Hepatocyte (in vitro differentiated cells): ENCODE measurements around the gene IGFLR1. TPM values are rescaled to one million over a fixed set of nuclear protein-coding genes. Genes with fewer than 3 reads are reported as not detected.
"Not testable (repeated sequence)": the region's sequence is repeated elsewhere in the genome, so short reads cannot be mapped to it uniquely, and the experiment has no call there.

Source experiments
- DNase-seq: peaks from one replicate; pipeline ENCODE4 v3.0.0-alpha.2; 2016; ENCODE audit warnings: low spot score
- H2AFZ ChIP-seq: fragments of 200-600 bp; sonication (generic); 2 replicates; pipeline ENCODE4 v1.6.0; 2016; ENCODE audit warnings: antibody characterized with exemption, mild to moderate bottlenecking
- H3K27ac ChIP-seq: fragments of 200-600 bp; sonication (generic); 2 replicates; pipeline ENCODE4 v1.5.1; 2016; ENCODE audit warnings: mild to moderate bottlenecking
- H3K27me3 ChIP-seq: fragments of 200-600 bp; sonication (generic); 2 replicates; pipeline ENCODE4 v1.6.1; 2016
- H3K36me3 ChIP-seq: fragments of 200-600 bp; sonication (generic); replicated peaks from 2 replicates; pipeline ENCODE4 v1.5.1; 2016; ENCODE audit warnings: low read depth; ENCODE audit not compliant: insufficient read depth
- H3K4me1 ChIP-seq: fragments of 200-600 bp; sonication (generic); 2 replicates; pipeline ENCODE4 v1.5.1; 2016; ENCODE audit warnings: mild to moderate bottlenecking, moderate library complexity; ENCODE audit not compliant: insufficient read depth
- H3K4me2 ChIP-seq: fragments of 200-600 bp; sonication (generic); 2 replicates; pipeline ENCODE4 v1.6.0; 2016
- H3K4me3 ChIP-seq: fragments of 200-600 bp; sonication (generic); 2 replicates; pipeline ENCODE4 v1.5.1; 2016; ENCODE audit warnings: mild to moderate bottlenecking
- H3K79me2 ChIP-seq: fragments of 200-600 bp; sonication (generic); 2 replicates; pipeline ENCODE4 v1.6.0; 2017; ENCODE audit warnings: mild to moderate bottlenecking
- H3K9me2 ChIP-seq: fragments of 200-600 bp; sonication (generic); replicated peaks from 2 replicates; pipeline ENCODE4 v1.6.0; 2017; ENCODE audit warnings: mild to moderate bottlenecking; ENCODE audit not compliant: insufficient read depth
- H3K9me3 ChIP-seq: fragments of 200-600 bp; sonication (generic); 2 replicates; pipeline ENCODE4 v1.5.1; 2016; ENCODE audit warnings: low read depth, mild to moderate bottlenecking
- H4K20me1 ChIP-seq: fragments of 200-600 bp; sonication (generic); 2 replicates; pipeline ENCODE4 v1.6.0; 2016; ENCODE audit warnings: mild to moderate bottlenecking; ENCODE audit not compliant: insufficient read depth, poor library complexity, severe bottlenecking
- CTCF ChIP-seq: fragments of 200-600 bp; sonication (generic); IDR thresholded peaks from 2 replicates; pipeline ENCODE4 v1.5.1; 2016; ENCODE audit warnings: antibody characterized with exemption, mild to moderate bottlenecking; ENCODE audit not compliant: poor library complexity
- EZH2 ChIP-seq: fragments of 200-600 bp; sonication (generic); IDR thresholded peaks from 2 replicates; pipeline ENCODE4 v1.6.1; 2016; ENCODE audit warnings: antibody characterized with exemption, mild to moderate bottlenecking, borderline replicate concordance
- EZH2phosphoT487 ChIP-seq: fragments of 200-600 bp; sonication (generic); IDR thresholded peaks from one replicate; pipeline ENCODE4 v1.6.1; 2018; ENCODE audit warnings: antibody characterized with exemption, mild to moderate bottlenecking, low read depth, moderate library complexity; ENCODE audit not compliant: unreplicated experiment, severe bottlenecking
- WGBS: methylation state at CpG from one replicate; pipeline ENCODE4 v1.1.6; 2016; ENCODE audit warnings: low lambda C conversion rate; ENCODE audit errors: missing lambda C conversion rate; 5-methylcytosine and 5-hydroxymethylcytosine counted together
- polyA plus RNA-seq: library from polyadenylated mRNA; unstranded; fragments of >200 nt; fragmentation: Nextera tagmentation; extraction: Ambion mirVana; gene quantifications from 2 replicates; pipeline ENCODE4 v1.2.1, GENCODE V29; 2016
- total RNA-seq: library from RNA; depleted of rRNA; stranded (reverse); fragments of >200 nt; gene quantifications from 2 replicates; pipeline ENCODE4 v1.2.3, GENCODE V29; 2014

The IGFLR1 gene
- total and polyA plus RNA-seq, 2 experiments from 2014 or later: 4.5 to 5.6 TPM

- no peaks in the 10 kb centered on the region for H3K79me2 ChIP-seq
- H3K4me3 ChIP-seq: no peak overlapping the region
- TF ChIP-seq EZH2 (no peak), EZH2phosphoT487 (no peak), CTCF (no peak)
- WGBS: 81% methylated on average over 11 of the region's 11 CpGs
- H3K9me3 ChIP-seq: no peaks in the 10 kb centered on the region
- no peaks in the 10 kb centered on the region for H3K4me1 ChIP-seq
- H3K4me2 ChIP-seq: no peak overlapping the region
- DNase-seq: no peak
- H3K9me2 ChIP-seq: no peaks in the 10 kb centered on the region
- no peak overlapping the region for H3K27ac ChIP-seq
- H3K36me3 ChIP-seq: no peaks in the 10 kb centered on the region
- no peaks in the 10 kb centered on the region for H3K27me3 ChIP-seq
- H2AFZ ChIP-seq: no peak overlapping the region
- no peaks in the 10 kb centered on the region for H4K20me1 ChIP-seq
Observed at GRCh38 chr19:35692010-35692409, 50.2 kb downstream of the IGFLR1 start.

- H3K27ac ChIP-seq, H2AFZ ChIP-seq, H4K20me1 ChIP-seq, H3K9me3 ChIP-seq, H3K4me3 ChIP-seq, H3K79me2 ChIP-seq, H3K4me1 ChIP-seq, H3K36me3 ChIP-seq, H3K9me2 ChIP-seq, DNase-seq, H3K27me3 ChIP-seq, H3K4me2 ChIP-seq: not testable (repeated sequence)
- WGBS: 97% methylated on average over 15 of the region's 37 CpGs
Observed at GRCh38 chr19:35691106-35691505, 51.1 kb downstream of the IGFLR1 start.

GRCh38 chr19:35689836-35690235 is 52.4 kb downstream of the IGFLR1 start:
- Histone ChIP-seq H3K27me3 (no peaks in the 10 kb centered on the region), H4K20me1 (no peaks in the 10 kb centered on the region), H3K4me2 (no peak overlapping the region), H3K27ac (no peak overlapping the region), H3K9me3 (no peaks in the 10 kb centered on the region), H3K79me2 (no peaks in the 10 kb centered on the region), H3K36me3 (no peaks in the 10 kb centered on the region), H2AFZ (no peak overlapping the region), H3K9me2 (no peaks in the 10 kb centered on the region), H3K4me3 (no peak overlapping the region), H3K4me1 (no peaks in the 10 kb centered on the region)
- TF ChIP-seq EZH2phosphoT487 (no peak), EZH2 (no peak), CTCF (no peak)
- WGBS: 90% methylated on average over 4 of the region's 4 CpGs
- no peak for DNase-seq

Other genes starting within 250 kb of the IGFLR1 start
- gene DMKN, start 228.8 kb downstream of the IGFLR1 start, total RNA-seq: 57.0 and 64.1 TPM in 2 replicates
- 99.5 and 111 TPM in 2 replicates for gene DMKN, start 228.8 kb downstream of the IGFLR1 start, polyA plus RNA-seq
- 0.40 TPM in 1 of 2 replicates, not detected in the other for gene SBSN, start 214.1 kb downstream of the IGFLR1 start, total RNA-seq
- 0.19 and 0.66 TPM in 2 replicates for gene SBSN, start 214.1 kb downstream of the IGFLR1 start, polyA plus RNA-seq
- not detected in 2 replicates for gene GAPDHS, start 209.0 kb downstream of the IGFLR1 start, total RNA-seq
- gene GAPDHS, start 209.0 kb downstream of the IGFLR1 start, polyA plus RNA-seq: not detected in 2 replicates
- 115 and 133 TPM in 2 replicates for gene TMEM147, start 196.8 kb downstream of the IGFLR1 start, total RNA-seq
- 287 and 288 TPM in 2 replicates for gene TMEM147, start 196.8 kb downstream of the IGFLR1 start, polyA plus RNA-seq
- gene ATP4A, start 178.8 kb downstream of the IGFLR1 start, total RNA-seq: 5.0 and 6.4 TPM in 2 replicates
- 3.5 and 5.1 TPM in 2 replicates for gene ATP4A, start 178.8 kb downstream of the IGFLR1 start, polyA plus RNA-seq
- not detected in 2 replicates for gene PMIS2, start 156.3 kb downstream of the IGFLR1 start, total RNA-seq
- not detected in 2 replicates for gene PMIS2, start 156.3 kb downstream of the IGFLR1 start, polyA plus RNA-seq
- gene HAUS5, start 129.7 kb downstream of the IGFLR1 start, total RNA-seq: 4.9 and 6.3 TPM in 2 replicates
- gene HAUS5, start 129.7 kb downstream of the IGFLR1 start, polyA plus RNA-seq: 12.6 and 15.4 TPM in 2 replicates
- 43.3 and 43.6 TPM in 2 replicates for gene RBM42, start 113.4 kb downstream of the IGFLR1 start, total RNA-seq
- 113 and 125 TPM in 2 replicates for gene RBM42, start 113.4 kb downstream of the IGFLR1 start, polyA plus RNA-seq
- gene ETV2, start 100.7 kb downstream of the IGFLR1 start, total RNA-seq: 1.0 and 1.4 TPM in 2 replicates
- gene ETV2, start 100.7 kb downstream of the IGFLR1 start, polyA plus RNA-seq: 0.79 and 3.5 TPM in 2 replicates
- 586 and 603 TPM in 2 replicates for gene COX6B1, start 94.1 kb downstream of the IGFLR1 start, total RNA-seq
- gene COX6B1, start 94.1 kb downstream of the IGFLR1 start, polyA plus RNA-seq: 635 and 692 TPM in 2 replicates
- 3.6 and 7.8 TPM in 2 replicates for gene UPK1A, start 75.9 kb downstream of the IGFLR1 start, total RNA-seq
- gene UPK1A, start 75.9 kb downstream of the IGFLR1 start, polyA plus RNA-seq: 19.6 and 27.5 TPM in 2 replicates
- not detected in 2 replicates for gene ZBTB32, start 37.9 kb downstream of the IGFLR1 start, total RNA-seq
- gene ZBTB32, start 37.9 kb downstream of the IGFLR1 start, polyA plus RNA-seq: 0.11 and 0.80 TPM in 2 replicates
- 6.9 and 12.8 TPM in 2 replicates for gene KMT2B, start 24.4 kb downstream of the IGFLR1 start, total RNA-seq
- gene KMT2B, start 24.4 kb downstream of the IGFLR1 start, polyA plus RNA-seq: 9.3 and 10.7 TPM in 2 replicates
- gene U2AF1L4, start 3.0 kb upstream of the IGFLR1 start, total RNA-seq: 11.4 and 27.4 TPM in 2 replicates
- gene U2AF1L4, start 3.0 kb upstream of the IGFLR1 start, polyA plus RNA-seq: 60.7 and 76.0 TPM in 2 replicates
- gene PSENEN, start 3.2 kb upstream of the IGFLR1 start, total RNA-seq: 24.8 and 39.1 TPM in 2 replicates
- 106 and 127 TPM in 2 replicates for gene PSENEN, start 3.2 kb upstream of the IGFLR1 start, polyA plus RNA-seq
- 7.9 and 12.0 TPM in 2 replicates for gene LIN37, start 6.1 kb upstream of the IGFLR1 start, total RNA-seq
- gene LIN37, start 6.1 kb upstream of the IGFLR1 start, polyA plus RNA-seq: 13.6 and 17.6 TPM in 2 replicates
- 7.1 and 14.2 TPM in 2 replicates for gene HSPB6, start 14.6 kb upstream of the IGFLR1 start, total RNA-seq
- 235 and 240 TPM in 2 replicates for gene HSPB6, start 14.6 kb upstream of the IGFLR1 start, polyA plus RNA-seq
- 3.7 and 12.2 TPM in 2 replicates for gene PROSER3, start 15.7 kb upstream of the IGFLR1 start, total RNA-seq
- gene PROSER3, start 15.7 kb upstream of the IGFLR1 start, polyA plus RNA-seq: 26.5 and 30.7 TPM in 2 replicates
- gene ARHGAP33, start 33.1 kb upstream of the IGFLR1 start, total RNA-seq: 0.84 and 6.7 TPM in 2 replicates
- 7.9 and 11.4 TPM in 2 replicates for gene ARHGAP33, start 33.1 kb upstream of the IGFLR1 start, polyA plus RNA-seq
- 5.1 and 6.8 TPM in 2 replicates for gene PRODH2, start 70.4 kb upstream of the IGFLR1 start, total RNA-seq
- gene PRODH2, start 70.4 kb upstream of the IGFLR1 start, polyA plus RNA-seq: 7.1 and 13.9 TPM in 2 replicates
- 0.30 and 0.36 TPM in 2 replicates for gene NPHS1, start 110.1 kb upstream of the IGFLR1 start, total RNA-seq
- 0.15 and 0.76 TPM in 2 replicates for gene NPHS1, start 110.1 kb upstream of the IGFLR1 start, polyA plus RNA-seq
- 0.12 and 1.4 TPM in 2 replicates for gene KIRREL2, start 114.5 kb upstream of the IGFLR1 start, total RNA-seq
- 0.64 and 2.3 TPM in 2 replicates for gene KIRREL2, start 114.5 kb upstream of the IGFLR1 start, polyA plus RNA-seq
- gene APLP1, start 126.1 kb upstream of the IGFLR1 start, total RNA-seq: 19.8 and 29.0 TPM in 2 replicates
- 115 and 147 TPM in 2 replicates for gene APLP1, start 126.1 kb upstream of the IGFLR1 start, polyA plus RNA-seq
- gene NFKBID, start 158.1 kb upstream of the IGFLR1 start, total RNA-seq: 2.7 and 3.9 TPM in 2 replicates
- gene NFKBID, start 158.1 kb upstream of the IGFLR1 start, polyA plus RNA-seq: 7.3 and 10.8 TPM in 2 replicates
- 0.97 and 1.4 TPM in 2 replicates for gene HCST, start 160.1 kb upstream of the IGFLR1 start, total RNA-seq
- 3.9 and 4.8 TPM in 2 replicates for gene HCST, start 160.1 kb upstream of the IGFLR1 start, polyA plus RNA-seq
- gene TYROBP, start 165.8 kb upstream of the IGFLR1 start, total RNA-seq: 2.8 and 5.9 TPM in 2 replicates
- gene TYROBP, start 165.8 kb upstream of the IGFLR1 start, polyA plus RNA-seq: 2.9 and 4.9 TPM in 2 replicates
- gene LRFN3, start 193.9 kb upstream of the IGFLR1 start, total RNA-seq: 4.7 and 5.3 TPM in 2 replicates
- 15.6 and 19.2 TPM in 2 replicates for gene LRFN3, start 193.9 kb upstream of the IGFLR1 start, polyA plus RNA-seq